GM12878 (cell line): ENCODE data around the gene SLC25A17. TPM values are rescaled to one million over a fixed set of nuclear protein-coding genes. Genes with fewer than 3 reads are reported as not detected.
"Not testable (repeated sequence)": the region's sequence is repeated elsewhere in the genome, so short reads cannot be mapped to it uniquely, and the experiment has no call there.

Source experiments
- ATAC-seq: fragments of 200-7000 bp; cut with Tn5 transposase; 3 replicates; pipeline ENCODE4 v1.9.1; 2020; ENCODE audit warnings: mild to moderate bottlenecking, moderate library complexity
- BruUV-seq: library from RNA; stranded (reverse); fragments of 400-500 nt; replicated peaks from 2 replicates; lab custom pipeline; 2021; lab: Mats Ljungman, UMichigan
- CTCF ChIA-PET: fragments of 300-600 bp; sonication (Branson Sonifier 250); formaldehyde crosslinking; extraction: SDS; loops from one replicate; lab custom pipeline; 2021; ENCODE audit warnings: inconsistent platforms; lab: Yijun Ruan, JAX
- POLR2A ChIA-PET: fragments of 350-600 bp; formaldehyde crosslinking; extraction: SDS; loops from one replicate; lab custom pipeline; 2021; ENCODE audit warnings: inconsistent platforms; lab: Charles Lee
- RAD21 ChIA-PET: fragments of 300-600 bp; sonication (Branson Sonifier 250); formaldehyde crosslinking; loops from one replicate; lab custom pipeline; 2023; ENCODE audit warnings: antibody characterized with exemption; ENCODE audit not compliant: unreplicated experiment; lab: Charles Lee
- SMC1A ChIA-PET: fragments of 300-600 bp; sonication (Branson Sonifier 250); formaldehyde crosslinking; loops from one replicate; lab custom pipeline; 2023; ENCODE audit not compliant: unreplicated experiment, uncharacterized antibody; lab: Charles Lee
- DNase-seq: peaks from one replicate; pipeline ENCODE4 v3.0.0-alpha.2; 2011; ENCODE audit warnings: low read depth, low spot score
- FAIRE-seq: peaks from 3 replicates; lab custom pipeline; 2011; peaks lifted over from hg19 to GRCh38; lab: Jason Lieb, UNC
- H2AFZ ChIP-seq: 2 replicates; pipeline ENCODE4 v1.6.0; 2011; ENCODE audit warnings: low read depth, low read length, control low read depth; ENCODE audit not compliant: control insufficient read depth
- H3K27ac ChIP-seq: 2 replicates; pipeline ENCODE4 v1.5.1; 2011; ENCODE audit warnings: control low read depth; ENCODE audit not compliant: control insufficient read depth, insufficient read depth
- H3K27me3 ChIP-seq, 2 experiments: replicated peaks in 1 of 2; 2 replicates each; pipeline versions ENCODE4 v1.6.0 to v1.6.1; 2011; ENCODE audit warnings: low read length in 1 of 2; ENCODE audit not compliant: control insufficient read depth in 2 of 2, insufficient read depth in 2 of 2
- H3K36me3 ChIP-seq, 2 experiments: 2 replicates each; pipeline ENCODE4 v1.5.1; 2011; ENCODE audit warnings: low read length in 1 of 2; ENCODE audit not compliant: control insufficient read depth in 2 of 2, insufficient read depth in 2 of 2
- H3K4me1 ChIP-seq: 2 replicates; pipeline ENCODE4 v1.6.1; 2011; ENCODE audit warnings: mild to moderate bottlenecking, low read length, moderate library complexity, mixed read lengths; ENCODE audit not compliant: control insufficient read depth, insufficient read depth
- H3K4me2 ChIP-seq: 2 replicates; pipeline ENCODE4 v1.6.0; 2011; ENCODE audit warnings: control low read depth; ENCODE audit not compliant: control insufficient read depth, insufficient read depth
- H3K4me3 ChIP-seq: fragments of 200-600 bp; sonication (generic); 2 replicates; pipeline ENCODE4 v1.5.1; 2016
- H3K79me2 ChIP-seq: 2 replicates; pipeline ENCODE4 v1.6.0; 2011; ENCODE audit warnings: low read length; ENCODE audit not compliant: control insufficient read depth, insufficient read depth
- H3K9ac ChIP-seq: 2 replicates; pipeline ENCODE4 v1.8.0; 2011; ENCODE audit warnings: low read length, control low read depth, mixed read lengths; ENCODE audit not compliant: control insufficient read depth, insufficient read depth
- H3K9me3 ChIP-seq: replicated peaks from 3 replicates; pipeline ENCODE4 v1.5.1; 2011; ENCODE audit warnings: mild to moderate bottlenecking, low read length; ENCODE audit not compliant: control insufficient read depth, insufficient read depth
- H4K20me1 ChIP-seq: 2 replicates; pipeline ENCODE4 v1.6.0; 2011; ENCODE audit not compliant: control insufficient read depth, insufficient read depth
- ATF3 ChIP-seq: IDR thresholded peaks from 2 replicates; pipeline ENCODE4 v1.6.1; 2011; ENCODE audit warnings: low read depth, mild to moderate bottlenecking, low read length, moderate library complexity, borderline replicate concordance; ENCODE audit errors: extremely low read depth
- BACH1 ChIP-seq: fragments of 450-650 bp; IDR thresholded peaks from 2 replicates; pipeline ENCODE4 v1.6.1; 2017; ENCODE audit warnings: mild to moderate bottlenecking, borderline replicate concordance
- BCL11A ChIP-seq: IDR thresholded peaks from 2 replicates; pipeline ENCODE4 v1.6.1; 2011; ENCODE audit warnings: low read depth, low read length
- CHD2 ChIP-seq: IDR thresholded peaks from 2 replicates; pipeline ENCODE4 v1.6.1; 2011; ENCODE audit warnings: low read depth, low read length, improper control_type of control experiment, borderline replicate concordance
- CREB1 ChIP-seq: IDR thresholded peaks from 2 replicates; pipeline ENCODE4 v1.6.1; 2012; ENCODE audit warnings: low read depth, mild to moderate bottlenecking, inconsistent platforms
- FOXK2 ChIP-seq: fragments of 450-650 bp; IDR thresholded peaks from 2 replicates; pipeline ENCODE4 v1.6.1; 2017; ENCODE audit warnings: mild to moderate bottlenecking, moderate library complexity
- KLF5 ChIP-seq: fragments of 450-650 bp; IDR thresholded peaks from 2 replicates; pipeline ENCODE4 v1.6.1; 2014; ENCODE audit warnings: mild to moderate bottlenecking; ENCODE audit not compliant: partially characterized antibody
- NRF1 ChIP-seq: conservative IDR thresholded peaks from 2 replicates; pipeline ENCODE4 v1.6.1; 2011; ENCODE audit warnings: mild to moderate bottlenecking, low read depth, low read length, improper control_type of control experiment
- PAX5 ChIP-seq: IDR thresholded peaks from 2 replicates; pipeline ENCODE4 v1.6.1; 2011; ENCODE audit warnings: low read depth, low read length, borderline replicate concordance
- RAD51 ChIP-seq: fragments of 450-650 bp; IDR thresholded peaks from 2 replicates; pipeline ENCODE4 v1.6.1; 2016; ENCODE audit warnings: moderate library complexity, mild to moderate bottlenecking, inconsistent platforms
- RB1 ChIP-seq: fragments of 450-650 bp; formaldehyde crosslinking; IDR thresholded peaks from 2 replicates; pipeline ENCODE4 v1.6.1; 2017; ENCODE audit warnings: mild to moderate bottlenecking, borderline replicate concordance
- whole genome bisulfite sequencing: methylation state at CpG from one replicate; pipeline ENCODE4 v1.1.6; 2016; ENCODE audit warnings: low lambda C conversion rate; ENCODE audit not compliant: insufficient replicate concordance, insufficient coverage; ENCODE audit errors: missing lambda C conversion rate; 5-methylcytosine and 5-hydroxymethylcytosine counted together
- in situ Hi-C: fragments of 300-500 bp; cut with MboI; formaldehyde crosslinking; loops from 9 replicates; pipeline ENCODE4 v1.14.3; 2018; ENCODE audit warnings: mixed read lengths
- intact Hi-C: fragments of 100-400 bp; cut with micrococcal nuclease; formaldehyde crosslinking; loops from one replicate; pipeline ENCODE4 v1.14.2; 2022; ENCODE audit not compliant: unreplicated experiment
- polyA plus RNA-seq, 11 experiments: library from polyadenylated mRNA; depleted of rRNA in 4 of 11; unstranded in 6 of 11; stranded (reverse) in 5 of 11; fragments of >200 nt; fragmentation: Nextera tagmentation in 4 of 11; fragmentation: Illumina TruSeq in 1 of 11; extraction: Ambion mirVana in 4 of 11; extraction: Trizol in 1 of 11; gene quantifications; 1 replicate in 1 of 11; 2 replicates in 10 of 11; pipeline versions ENCODE4 v1.2.1 to v1.2.3, GENCODE V29; 2011 to 2016; ENCODE audit warnings: inconsistent platforms in 2 of 11, missing spikeins in 2 of 11, low read depth in 1 of 11
- total RNA-seq, 4 experiments: library from RNA; depleted of rRNA in 3 of 4; stranded (reverse); fragments of >200 nt in 3 of 4; fragmentation: Illumina TruSeq in 1 of 4; extraction: Trizol in 1 of 4; gene quantifications; 2 replicates each; pipeline versions ENCODE4 v1.2.1 to v1.2.3, GENCODE V29; 2013 to 2021
- TF ChIP-seq, protein P1 (sequence below): fragments of 450-650 bp; IDR thresholded peaks from 2 replicates; pipeline ENCODE4 v1.6.1; 2016; ENCODE audit warnings: mild to moderate bottlenecking

SLC25A17 gene
- total and polyA plus RNA-seq, 10 of the 15 experiments (the other 5 are each of a cell fraction or from before 2014, with no cell fraction given), result 37.5 to 113 (median 62.3) TPM

DNA sequence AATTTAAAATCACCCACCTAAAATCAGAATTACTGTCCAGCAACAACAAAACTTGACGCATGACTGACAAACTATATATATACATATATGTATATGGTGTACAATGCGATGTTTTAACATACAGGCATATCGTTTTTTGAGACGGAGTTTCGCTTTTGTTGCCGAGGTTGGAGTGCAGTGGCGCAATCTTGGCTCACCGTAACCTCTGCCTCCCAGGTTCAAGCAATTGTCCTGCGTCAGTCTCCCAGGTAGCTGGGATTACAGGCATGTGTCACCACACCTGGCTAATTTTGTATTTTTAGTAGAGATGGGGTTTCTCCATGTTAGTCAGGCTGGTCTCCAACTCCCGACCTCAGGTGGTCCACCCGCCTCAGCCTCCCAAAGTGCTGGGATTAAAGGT is 26.7 kb upstream of the SLC25A17 start:
- H3K79me2 ChIP-seq, H3K9me3 ChIP-seq, H3K4me3 ChIP-seq, in situ Hi-C loops, FAIRE-seq, POLR2A ChIA-PET, SMC1A ChIA-PET, intact Hi-C loops, H3K27ac ChIP-seq, BruUV-seq, H3K9ac ChIP-seq, H3K4me2 ChIP-seq, H3K27me3 ChIP-seq, RAD21 ChIA-PET, ATAC-seq, H3K4me1 ChIP-seq, H4K20me1 ChIP-seq, H2AFZ ChIP-seq, DNase-seq: not testable (repeated sequence)
- CTCF ChIA-PET, result interaction anchor here (0.7 to 1.0 kb wide), 2 partner anchors 28 to 736 kb away, joined by 3 read pairs; no protein-coding TSS in a partner anchor
- H3K36me3 ChIP-seq, result peaks cover 1 to 31% of the 10 kb centered on the region in 2 experiments; a peak in 3 of 4 replicates
- 96% methylated on average over 11 of the region's 11 CpGs for WGBS

- RAD21 ChIA-PET, result no interaction called here
These were observed 25.8 kb upstream of the SLC25A17 start for GRCh38 chr22:40844951-40845350.

More at GRCh38 chr22:40844951-40845350, 25.8 kb upstream of the SLC25A17 start:
- TF ChIP-seq NRF1 (no peak), PAX5 (no peak), RB1 (no peak), ATF3 (no peak), FOXK2 (no peak), BACH1 (no peak), RAD51 (no peak), CHD2 (no peak), BCL11A (no peak), KLF5 (no peak), CREB1 (no peak)
- TF ChIP-seq, protein P1, sequence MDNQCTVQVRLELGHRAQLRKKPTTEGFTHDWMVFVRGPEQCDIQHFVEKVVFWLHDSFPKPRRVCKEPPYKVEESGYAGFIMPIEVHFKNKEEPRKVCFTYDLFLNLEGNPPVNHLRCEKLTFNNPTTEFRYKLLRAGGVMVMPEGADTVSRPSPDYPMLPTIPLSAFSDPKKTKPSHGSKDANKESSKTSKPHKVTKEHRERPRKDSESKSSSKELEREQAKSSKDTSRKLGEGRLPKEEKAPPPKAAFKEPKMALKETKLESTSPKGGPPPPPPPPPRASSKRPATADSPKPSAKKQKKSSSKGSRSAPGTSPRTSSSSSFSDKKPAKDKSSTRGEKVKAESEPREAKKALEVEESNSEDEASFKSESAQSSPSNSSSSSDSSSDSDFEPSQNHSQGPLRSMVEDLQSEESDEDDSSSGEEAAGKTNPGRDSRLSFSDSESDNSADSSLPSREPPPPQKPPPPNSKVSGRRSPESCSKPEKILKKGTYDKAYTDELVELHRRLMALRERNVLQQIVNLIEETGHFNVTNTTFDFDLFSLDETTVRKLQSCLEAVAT, result no peak
- no TSS peak for BruUV-seq
- Histone ChIP-seq H3K9ac (no peak overlapping the region), H3K9me3 (no peaks in the 10 kb centered on the region), H3K27me3 (no peaks in the 10 kb centered on the region), H3K4me2 (no peak overlapping the region), H3K36me3 (peaks cover under 1 to 29% of the 10 kb centered on the region in 2 experiments; a peak in 3 of 4 replicates), H3K4me3 (no peak overlapping the region), H2AFZ (no peak overlapping the region), H3K79me2 (peaks cover 2% of the 10 kb centered on the region), H3K4me1 (no peaks in the 10 kb centered on the region), H4K20me1 (no peaks in the 10 kb centered on the region), H3K27ac (no peak overlapping the region)
- FAIRE-seq (no peak), DNase-seq (no peak), ATAC-seq (no peak)
- intact Hi-C loops, result no loop called here
- WGBS, result 100% methylated on average over 3 of the region's 3 CpGs
- in situ Hi-C loops, result no loop called here
- CTCF ChIA-PET, result interaction anchor here (0.7 to 1.0 kb wide), 2 partner anchors 27 to 735 kb away, joined by 3 read pairs; no protein-coding TSS in a partner anchor
- SMC1A ChIA-PET, result no interaction called here
- POLR2A ChIA-PET, result no interaction called here
